Measurements from ENCODE around the gene OR2Y1.

DNA sequence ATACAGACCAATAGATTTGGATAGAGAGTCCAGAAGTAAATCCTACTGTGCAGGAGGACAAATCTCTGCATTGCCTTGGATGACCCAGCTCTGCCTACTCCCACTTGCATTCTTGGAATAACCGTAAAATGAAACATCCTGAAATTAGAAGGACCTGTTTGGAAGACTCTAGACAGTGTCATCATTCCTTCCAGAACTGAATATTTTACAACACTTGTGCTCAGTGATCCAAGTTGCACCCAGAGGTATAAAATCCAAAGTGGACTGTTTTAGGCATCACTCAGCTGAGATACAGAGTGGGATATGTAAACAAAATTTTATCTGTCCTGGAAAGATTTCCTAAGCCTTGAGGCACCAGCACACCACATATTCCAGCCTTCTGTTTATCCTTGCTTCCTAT, 43.7 kb downstream of the OR2Y1 start:
- TF ChIP-seq, protein P1, sequence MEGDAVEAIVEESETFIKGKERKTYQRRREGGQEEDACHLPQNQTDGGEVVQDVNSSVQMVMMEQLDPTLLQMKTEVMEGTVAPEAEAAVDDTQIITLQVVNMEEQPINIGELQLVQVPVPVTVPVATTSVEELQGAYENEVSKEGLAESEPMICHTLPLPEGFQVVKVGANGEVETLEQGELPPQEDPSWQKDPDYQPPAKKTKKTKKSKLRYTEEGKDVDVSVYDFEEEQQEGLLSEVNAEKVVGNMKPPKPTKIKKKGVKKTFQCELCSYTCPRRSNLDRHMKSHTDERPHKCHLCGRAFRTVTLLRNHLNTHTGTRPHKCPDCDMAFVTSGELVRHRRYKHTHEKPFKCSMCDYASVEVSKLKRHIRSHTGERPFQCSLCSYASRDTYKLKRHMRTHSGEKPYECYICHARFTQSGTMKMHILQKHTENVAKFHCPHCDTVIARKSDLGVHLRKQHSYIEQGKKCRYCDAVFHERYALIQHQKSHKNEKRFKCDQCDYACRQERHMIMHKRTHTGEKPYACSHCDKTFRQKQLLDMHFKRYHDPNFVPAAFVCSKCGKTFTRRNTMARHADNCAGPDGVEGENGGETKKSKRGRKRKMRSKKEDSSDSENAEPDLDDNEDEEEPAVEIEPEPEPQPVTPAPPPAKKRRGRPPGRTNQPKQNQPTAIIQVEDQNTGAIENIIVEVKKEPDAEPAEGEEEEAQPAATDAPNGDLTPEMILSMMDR (IDR thresholded peaks at IDR 0.05): no peak
- TF ChIP-seq POLR2A (IDR thresholded peaks at IDR 0.05): no peak
